GM21381 (cell line): ENCODE data around the gene BCAP29.

Experiments
- ATAC-seq: cut with Tn5 transposase; IDR thresholded peaks from one replicate; pipeline ENCODE4 v1.9.1; 2021; ENCODE audit warnings: mild to moderate bottlenecking, moderate library complexity; ENCODE audit not compliant: unreplicated experiment

Gene BCAP29

DNA sequence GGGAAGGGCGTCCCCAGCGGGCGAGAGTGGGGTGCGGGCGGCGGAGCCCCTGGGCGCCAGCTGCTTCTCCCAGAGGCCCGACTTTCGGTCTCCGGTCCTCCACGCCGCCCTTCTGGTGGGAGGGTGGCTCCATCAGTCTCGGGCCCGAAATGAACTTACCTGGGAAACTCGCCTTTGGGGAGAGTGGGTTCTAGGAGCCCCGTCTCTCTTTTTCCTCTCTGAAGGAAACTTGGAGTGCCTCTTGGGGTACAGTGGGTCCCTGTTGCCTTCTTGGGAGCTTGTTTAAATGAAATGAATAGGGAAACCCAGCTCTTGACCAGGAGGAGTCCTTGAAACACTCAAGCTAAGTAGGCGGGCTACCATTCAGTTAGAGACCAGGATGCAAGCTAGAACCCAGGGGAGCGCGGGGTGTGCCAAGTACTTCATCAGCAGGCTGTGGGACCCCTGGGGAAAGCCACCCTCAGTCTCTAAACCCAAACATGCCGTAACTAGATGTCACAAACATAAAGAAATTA is 81.9 kb downstream of the BCAP29 start:
- ATAC-seq = no peak

DNA sequence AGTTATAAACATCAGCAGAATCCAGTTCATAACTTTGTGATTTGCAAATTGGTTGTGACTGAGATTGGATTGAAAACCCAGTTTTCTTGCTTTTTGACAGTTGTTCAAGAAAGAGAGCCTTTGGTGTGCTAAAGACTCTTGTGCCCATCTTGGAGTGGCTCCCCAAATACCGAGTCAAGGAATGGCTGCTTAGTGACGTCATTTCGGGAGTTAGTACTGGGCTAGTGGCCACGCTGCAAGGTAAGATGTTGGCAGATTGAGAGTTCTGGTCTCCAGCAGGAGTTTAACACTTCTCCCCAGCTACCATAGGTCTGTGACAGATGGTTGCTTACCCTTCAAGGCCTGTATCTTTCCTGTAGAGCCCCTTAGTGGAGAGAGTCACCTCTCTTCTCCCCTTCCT is 83.2 kb downstream of the BCAP29 start:
- no peak for ATAC-seq

DNA sequence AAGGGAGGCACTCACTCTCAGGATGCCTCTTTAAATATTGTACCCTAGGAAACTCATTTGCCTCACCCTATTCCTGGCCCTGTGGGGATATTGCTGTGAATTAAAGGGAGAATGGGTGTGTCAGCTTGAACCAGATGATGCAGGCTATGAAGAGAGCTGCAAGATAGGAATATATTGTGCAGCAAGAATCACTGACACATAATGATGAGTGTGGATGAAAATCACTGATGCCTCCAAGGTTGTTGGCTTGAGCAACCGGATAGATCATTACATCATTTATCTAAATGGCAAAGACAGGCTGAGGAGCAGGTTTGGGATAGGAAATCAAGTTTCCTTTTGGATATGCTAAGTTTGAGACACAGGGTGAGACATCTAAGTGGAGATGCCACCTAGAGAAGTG is 86.7 kb downstream of the BCAP29 start:
- no peak for ATAC-seq

DNA sequence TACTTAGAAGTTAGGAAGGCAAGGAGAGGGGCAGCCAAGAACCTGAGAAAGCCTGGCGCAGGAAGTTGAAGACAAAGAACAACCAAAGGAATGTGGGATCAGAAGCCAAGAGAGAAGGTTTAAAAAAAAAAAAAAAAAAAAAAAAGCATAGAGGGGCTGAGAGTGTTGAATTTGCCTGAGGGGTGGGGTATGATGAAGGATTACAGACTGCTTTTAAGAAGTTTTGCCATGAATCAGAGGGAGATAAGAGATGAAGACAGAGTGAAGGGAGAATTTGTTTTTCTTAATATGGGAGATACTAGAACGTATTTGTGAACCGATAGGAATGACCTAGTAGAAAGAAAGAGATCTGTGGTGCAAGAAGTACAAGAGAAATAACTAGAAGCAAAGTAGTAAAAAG is 87.3 kb downstream of the BCAP29 start:
- ATAC-seq = no peak

DNA sequence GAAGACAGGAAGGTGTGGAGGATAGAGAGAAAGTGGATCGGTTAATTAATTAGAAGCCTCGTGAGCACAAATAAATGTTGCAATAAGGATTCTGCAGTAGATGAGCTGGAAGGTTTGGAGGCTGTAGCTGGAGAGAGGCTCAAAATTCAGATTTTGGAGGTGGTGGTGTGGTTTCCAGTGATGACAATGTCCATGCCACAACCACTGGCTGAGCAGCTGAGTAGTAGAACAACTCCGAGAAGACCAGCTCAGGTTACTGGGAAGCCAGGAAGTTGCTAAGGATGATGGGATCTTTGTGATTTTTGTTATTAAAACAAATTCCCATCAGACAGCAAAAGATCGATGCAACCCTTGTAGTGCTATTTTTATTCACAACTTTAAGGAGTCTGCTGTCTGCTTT is 88.2 kb downstream of the BCAP29 start:
- ATAC-seq = no peak
